GM18858 (cell line): Measurements from ENCODE around the gene HEMGN.
"Not testable (repeated sequence)": the region's sequence is repeated elsewhere in the genome, so short reads cannot be mapped to it uniquely, and the experiment has no call there.

ENCODE experiments used
- ATAC-seq: cut with Tn5 transposase; IDR thresholded peaks from one replicate; pipeline ENCODE4 v1.9.1; 2021; ENCODE audit not compliant: unreplicated experiment

HEMGN gene

DNA sequence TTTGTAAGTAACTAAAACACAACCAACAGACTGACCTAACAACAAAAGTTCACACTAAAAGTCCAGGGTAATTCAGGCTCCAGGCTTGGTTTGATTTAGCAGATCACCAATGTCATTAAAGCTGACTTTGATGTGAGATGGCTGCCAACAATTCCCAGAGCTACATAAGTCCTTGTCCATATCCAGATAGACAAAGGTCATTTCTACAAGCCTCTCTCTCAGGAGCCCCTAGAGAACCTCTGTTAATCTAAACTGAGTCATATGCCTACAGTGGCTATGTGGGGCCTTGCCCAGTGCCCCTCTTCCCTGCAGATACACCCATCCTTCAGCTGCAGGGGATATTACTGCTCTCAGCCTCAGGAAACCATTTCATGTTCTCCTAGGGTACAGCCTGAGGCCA is 26.9 kb upstream of the HEMGN start:
- ATAC-seq: no peak

DNA sequence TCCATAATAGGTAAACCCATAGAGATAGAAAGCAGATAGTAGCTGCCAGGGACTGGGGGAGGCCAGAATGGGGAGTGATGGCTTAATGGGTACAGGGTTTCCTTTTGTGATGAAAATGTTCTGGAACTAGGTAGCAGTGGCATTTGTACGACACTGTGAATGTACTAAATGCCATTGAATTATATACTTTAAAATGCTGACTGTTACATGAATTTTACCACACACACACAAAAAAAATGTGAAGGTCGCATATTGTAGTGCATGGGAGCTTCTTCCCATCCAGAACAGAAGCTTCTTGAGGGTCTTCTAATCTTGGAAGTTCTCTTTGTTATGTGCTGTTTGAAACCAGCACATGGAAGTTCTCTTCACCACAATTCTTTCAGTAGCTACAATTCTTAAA is 25.3 kb upstream of the HEMGN start:
- ATAC-seq: no peak

DNA sequence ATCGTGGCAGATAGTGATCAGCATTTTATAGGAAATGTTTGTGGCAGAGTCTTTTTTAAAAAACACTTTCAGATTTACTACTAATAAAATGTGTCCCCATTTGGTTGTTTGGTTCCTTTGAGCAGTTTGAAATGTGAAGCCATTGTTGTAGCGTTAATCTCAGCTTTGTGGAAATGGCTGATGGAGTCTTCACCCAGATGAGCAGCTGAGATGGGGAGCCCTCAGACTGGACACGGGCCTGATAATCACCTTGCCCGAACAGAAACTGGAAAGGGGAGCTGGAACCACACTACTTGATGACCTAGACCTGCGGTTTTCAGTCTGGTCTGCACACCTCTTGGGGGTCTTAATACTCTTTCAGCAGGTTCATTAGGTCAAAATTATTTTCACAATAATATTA is 24.6 kb upstream of the HEMGN start:
- ATAC-seq: no peak

DNA sequence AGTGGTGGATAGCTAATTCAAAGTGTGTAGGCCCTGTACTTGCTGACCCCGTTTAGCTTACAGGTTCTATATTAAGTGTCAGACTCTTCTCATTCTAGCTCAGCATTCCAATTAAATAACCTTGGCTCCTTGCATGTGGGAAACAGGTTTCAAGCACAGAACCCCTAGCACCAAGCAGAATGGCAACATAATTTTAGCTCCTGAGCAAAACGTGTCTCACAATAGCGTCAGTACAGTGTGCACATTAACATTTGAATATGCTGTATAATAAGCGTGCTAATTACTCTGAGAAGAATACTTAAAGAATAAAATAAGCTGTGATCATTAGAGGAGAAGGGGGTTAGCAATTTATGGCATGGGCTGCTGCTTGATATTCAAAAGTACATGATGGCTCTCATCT is 24.2 kb upstream of the HEMGN start:
- ATAC-seq: no peak

DNA sequence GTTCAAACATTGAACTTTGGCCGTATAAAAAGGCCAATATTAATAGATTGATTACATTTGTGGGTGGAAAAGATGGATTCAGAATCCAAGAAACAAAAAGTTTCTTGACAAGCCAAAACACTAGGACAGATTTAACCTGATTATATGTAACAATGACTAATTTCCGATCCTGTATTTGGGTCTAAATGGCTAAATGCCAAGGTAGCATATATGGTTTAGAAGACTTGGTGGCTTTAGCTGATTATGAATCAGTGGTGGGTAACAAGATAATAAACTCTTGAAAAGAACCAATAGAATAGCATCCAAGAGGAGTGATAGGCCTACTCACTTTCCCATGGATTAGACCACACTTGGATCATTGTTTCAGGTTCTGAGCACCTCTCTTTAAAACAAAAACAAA is 23.4 kb upstream of the HEMGN start:
- ATAC-seq: no peak

DNA sequence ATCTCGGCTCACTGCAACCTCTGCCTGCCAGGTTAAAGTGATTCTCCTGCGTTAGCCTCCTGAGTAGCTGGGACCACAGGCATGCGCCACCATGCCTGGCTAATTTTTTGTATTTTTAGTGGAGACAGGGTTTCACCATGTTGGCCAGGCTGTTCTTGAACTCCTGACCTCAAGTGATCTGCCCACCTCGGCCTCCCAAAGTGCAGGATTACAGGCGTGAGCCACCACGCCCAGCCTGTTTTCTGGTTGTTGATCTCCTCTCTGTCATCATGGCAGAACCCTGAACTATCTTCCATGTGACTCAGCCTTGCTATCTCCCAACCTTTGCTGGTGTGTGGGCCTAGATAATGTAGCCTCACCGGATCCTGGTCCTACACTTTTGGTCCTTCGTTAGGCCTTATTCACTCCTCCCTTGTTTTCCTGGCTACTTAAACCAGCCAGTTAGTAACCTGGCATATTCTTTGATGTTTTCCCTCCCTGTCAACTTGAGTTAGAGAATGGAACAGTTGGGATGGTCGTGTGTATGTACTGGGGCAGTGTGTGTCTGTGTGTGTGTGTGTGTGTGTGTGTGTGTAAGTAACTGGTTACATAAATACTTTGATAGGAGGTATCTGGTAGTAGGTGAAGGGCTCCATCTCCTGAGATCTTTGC is 22.8 kb upstream of the HEMGN start:
- ATAC-seq: not testable (repeated sequence)

DNA sequence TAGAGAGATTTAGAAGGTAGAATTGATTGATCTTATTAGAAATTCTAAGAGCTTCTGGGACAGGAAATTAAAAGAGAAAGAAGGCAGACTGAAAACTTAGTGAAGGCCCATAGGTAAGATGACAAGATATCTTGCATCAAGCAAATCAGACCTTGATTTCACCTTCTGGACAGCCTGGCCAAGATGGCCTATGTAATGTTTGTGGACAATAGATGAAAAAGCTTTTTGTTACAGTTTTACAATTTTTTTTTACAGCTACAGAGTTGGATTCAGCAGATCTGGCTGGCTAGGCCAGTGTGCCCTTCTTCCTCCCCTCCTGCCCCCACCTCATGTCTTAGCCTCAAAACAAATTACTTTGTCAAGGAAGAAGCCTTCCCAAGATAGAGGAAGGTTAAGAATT is 21.6 kb upstream of the HEMGN start:
- no peak for ATAC-seq

DNA sequence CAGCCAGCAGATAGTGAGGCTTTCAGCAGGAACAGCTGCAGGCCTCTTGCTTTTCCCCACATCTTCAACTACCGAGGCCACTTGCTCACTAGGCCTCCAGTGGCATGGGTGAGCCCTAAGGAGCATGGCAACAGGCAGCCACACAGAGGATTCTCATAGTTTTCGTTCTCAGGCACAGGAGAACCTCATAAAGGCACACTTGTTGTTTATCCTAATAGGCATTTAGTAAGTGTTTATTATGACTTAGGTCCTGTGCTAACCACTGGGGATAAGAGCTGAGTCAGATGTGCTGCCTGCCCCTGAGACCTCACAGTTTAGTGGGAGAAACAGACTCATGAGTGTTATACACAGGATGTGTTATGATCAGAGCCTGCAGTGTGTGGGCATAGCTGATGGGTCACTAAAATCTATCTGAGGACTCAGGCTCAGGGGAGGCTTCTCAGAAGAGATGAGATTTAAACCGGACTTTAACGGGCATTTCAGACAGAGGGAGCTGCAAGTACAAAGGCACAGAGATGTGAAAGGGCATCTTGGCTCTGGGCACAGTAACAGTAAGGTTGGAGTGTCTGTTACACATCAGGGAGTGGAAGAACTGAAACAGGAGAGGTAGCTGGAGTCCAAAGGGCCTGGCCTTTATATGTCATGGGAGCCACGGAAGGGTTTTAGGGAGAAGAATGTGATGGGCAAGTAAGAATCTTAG is 21.0 kb upstream of the HEMGN start:
- ATAC-seq: no peak

DNA sequence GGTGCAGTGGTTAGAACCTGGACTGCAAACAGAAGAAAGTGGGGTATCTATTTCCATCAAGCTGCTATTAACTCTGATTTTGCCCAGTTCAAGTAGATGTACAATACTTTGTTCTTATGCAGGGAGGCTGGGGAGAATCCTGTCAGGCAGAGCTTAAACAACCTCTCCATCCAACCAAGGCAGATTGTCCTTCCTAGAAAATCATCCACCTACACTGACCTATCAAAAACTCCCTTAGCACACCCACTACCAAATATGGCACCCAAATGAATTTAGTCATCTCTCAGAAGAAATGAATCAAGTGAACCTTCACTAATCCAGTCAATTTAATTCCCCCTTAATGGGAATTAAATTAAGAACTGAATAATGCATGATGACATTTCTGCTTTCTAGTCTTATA is 18.4 kb upstream of the HEMGN start:
- no peak for ATAC-seq

DNA sequence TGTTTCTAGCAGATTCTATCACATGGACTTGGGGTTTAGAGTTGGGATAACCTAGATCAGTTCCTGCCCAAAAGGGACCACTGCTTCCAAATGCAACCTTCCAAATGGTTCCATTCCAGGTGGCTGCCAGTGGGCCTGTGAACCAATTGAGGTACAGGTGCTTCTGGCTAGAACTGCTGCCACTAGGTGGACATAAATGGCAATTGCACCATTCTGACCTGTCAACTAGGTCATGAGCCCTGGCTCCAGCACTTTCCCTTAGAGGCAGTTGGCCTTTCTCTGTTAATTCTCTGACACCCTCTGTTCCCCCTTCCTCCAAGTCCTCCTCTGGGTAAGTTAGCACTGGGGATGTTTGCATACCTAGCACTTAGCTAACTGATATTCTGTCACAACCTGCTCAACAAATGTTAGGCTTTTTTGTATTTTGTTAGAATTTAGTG is 16.6 kb upstream of the HEMGN start:
- no peak for ATAC-seq

DNA sequence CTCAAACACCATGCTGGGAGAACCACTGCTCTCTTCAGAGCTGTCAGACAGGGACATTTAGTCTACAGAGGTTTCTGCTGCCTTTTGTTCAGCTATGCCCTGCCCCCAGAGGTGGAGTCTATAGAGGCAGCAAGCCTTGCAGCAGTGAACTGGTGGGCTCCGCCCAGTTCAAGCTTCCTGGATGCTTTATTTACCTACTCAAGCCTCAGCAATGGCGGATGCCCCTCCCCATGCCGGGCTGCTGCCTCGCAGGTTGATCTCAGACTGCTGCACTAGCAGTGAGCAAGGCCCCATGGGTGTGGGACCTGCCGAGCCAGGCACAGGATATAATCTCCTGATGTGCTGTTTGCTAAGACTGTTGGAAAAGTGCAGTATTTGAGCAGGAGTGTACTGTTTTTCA is 12.9 kb upstream of the HEMGN start:
- not testable (repeated sequence) for ATAC-seq

DNA sequence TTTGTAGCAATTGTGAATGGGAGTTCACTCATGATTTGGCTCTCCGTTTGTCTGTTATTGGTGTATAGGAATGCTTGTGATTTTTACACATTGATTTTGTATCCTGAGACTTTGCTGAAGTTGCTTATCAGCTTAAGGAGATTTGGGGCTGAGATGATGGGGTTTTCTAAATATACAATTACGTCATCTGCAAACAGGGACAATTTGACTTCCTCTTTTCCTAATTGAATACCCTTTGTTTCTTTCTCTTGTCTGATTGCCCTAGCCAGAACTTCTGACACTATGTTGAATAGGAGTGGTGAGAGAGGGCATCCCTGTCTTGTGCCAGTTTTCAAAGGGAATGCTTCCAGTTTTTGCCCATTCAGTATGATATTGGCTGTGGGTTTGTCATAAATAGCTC is 9.1 kb upstream of the HEMGN start:
- ATAC-seq: not testable (repeated sequence)

DNA sequence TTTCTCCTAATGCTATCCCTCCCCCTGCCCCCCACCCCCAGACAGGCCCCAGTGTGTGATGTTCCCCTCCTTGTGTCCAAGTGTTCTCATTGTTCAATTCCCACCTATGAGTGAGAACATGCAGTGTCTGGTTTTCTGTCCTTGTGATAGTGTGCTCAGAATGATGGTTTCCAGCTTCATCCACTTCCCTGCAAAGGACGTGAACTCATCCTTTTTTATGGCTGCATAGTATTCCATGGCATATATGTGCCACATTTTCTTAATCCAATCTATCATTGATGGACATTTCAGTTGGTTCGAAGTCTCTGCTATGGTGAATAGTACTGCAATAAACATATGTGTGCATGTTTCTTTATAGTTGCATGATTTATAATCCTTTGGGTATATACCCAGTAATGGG is 7.5 kb upstream of the HEMGN start:
- not testable (repeated sequence) for ATAC-seq

DNA sequence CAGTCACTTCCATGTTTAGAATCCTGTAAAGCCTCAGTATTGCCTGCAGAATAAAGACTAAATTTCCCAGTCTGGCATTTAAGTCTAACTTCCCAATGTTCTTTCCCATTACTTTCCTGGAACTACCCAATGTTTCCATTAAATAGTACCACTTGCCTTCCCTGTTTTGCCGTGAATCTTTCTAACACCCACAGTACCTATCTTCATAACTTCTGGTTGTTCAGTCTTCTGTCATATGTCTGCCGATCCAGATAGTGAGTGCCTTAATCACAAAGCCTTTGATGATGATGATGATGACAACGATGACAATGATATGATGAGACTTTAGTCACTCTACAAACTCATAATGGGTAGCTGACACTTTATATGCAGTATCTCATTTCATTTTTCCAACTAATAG is 6.6 kb upstream of the HEMGN start:
- ATAC-seq: no peak

DNA sequence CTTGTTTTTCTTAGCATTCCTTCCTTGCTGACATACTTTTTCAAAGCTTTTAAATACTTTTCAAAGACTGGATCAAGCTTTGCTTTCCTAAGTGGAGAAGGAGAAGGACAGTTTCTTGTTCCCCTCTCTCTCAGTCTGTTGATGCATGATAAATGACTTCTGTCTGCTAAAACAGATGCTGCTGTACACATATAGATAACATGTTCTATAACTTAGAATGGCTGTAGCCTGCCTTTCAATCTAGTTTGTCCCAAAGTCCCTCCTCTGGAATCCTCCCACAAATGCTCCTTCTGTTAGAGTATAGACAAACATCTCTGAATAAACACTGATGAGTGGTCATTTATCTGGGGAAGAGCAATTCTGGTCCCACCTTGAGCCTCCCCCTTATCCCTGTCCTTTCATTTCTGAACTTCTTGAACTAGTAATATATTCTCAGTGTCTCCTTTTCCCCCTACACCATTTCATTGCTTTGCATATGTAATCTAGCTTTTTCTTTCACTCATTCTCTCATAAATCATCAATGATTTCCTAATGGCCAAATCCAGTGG is 5.4 kb upstream of the HEMGN start:
- no peak for ATAC-seq

DNA sequence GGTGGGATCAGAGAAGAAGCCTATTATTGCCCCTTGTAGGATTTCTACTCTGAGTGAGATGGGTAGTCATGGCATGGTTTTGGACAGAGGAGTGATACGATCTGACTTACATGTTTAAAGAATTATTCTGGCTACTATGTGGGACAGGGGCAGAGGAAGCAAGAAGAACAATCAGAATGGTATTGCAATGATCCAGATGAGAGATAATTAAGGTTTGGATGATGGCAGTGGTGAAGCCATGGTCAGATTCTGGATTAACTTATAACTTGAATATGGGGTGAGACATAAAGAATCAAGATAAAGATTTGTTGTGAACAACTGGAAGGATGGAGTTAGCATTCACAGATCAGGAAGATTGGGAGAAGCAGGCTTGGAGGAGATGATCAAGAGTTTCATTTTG is 3.4 kb upstream of the HEMGN start:
- ATAC-seq: no peak

DNA sequence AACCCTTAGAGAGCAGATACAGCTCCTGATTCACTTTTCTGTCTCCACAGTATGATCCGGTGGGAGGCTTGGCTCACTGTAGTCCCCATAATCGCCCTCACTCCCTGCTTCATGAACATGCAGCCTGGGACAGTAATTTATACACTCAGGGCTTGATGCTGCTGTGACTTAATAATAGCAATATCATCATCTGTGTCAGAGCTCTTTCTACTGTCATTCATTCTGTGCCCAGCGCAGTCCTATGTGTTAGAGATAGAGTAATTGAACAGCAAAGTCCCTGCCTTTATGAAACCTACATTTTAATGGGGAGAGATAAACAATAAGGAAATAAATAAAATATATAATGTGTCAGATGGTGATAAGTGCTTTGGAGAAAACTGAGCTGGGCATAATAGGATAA is 2.8 kb upstream of the HEMGN start:
- ATAC-seq: no peak

DNA sequence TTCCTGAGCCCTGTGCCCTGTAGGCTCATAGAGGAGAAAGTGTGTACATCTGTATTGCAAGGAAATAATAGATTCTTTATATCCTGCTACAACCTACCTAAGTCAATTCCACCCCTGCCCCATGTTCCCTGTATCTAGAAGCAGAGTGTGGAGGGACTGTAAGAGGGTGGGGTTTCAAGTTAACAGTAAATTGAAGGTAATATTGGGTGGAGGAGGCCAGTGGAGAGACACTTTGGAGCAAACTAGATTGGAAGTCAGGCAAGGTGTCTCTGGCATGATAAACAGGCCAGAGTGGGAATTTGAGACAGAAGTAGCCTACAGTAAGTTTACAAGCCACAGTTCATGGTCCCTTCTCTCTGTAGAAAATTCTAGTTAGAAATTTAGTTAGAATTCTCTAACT is 2.3 kb upstream of the HEMGN start:
- no peak for ATAC-seq

DNA sequence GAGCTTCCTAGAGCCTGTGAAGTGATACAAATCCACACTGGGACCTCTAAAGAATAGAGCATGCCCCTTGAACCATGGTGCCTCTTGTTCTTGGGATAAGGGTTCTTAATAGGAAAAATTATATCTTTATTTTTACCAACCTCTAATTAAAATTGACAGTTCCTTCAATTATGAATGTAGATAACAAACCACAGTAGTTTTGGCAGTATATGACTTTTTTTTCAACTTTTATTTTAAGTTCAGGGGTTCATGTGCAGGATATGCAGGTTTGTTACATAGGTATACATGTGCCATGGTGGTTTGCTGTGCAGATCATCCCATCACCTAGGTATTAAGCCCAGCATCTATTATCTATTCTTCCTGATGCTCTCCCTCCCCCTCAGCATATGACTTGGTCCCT is 974 bp downstream of the HEMGN start:
- no peak for ATAC-seq

DNA sequence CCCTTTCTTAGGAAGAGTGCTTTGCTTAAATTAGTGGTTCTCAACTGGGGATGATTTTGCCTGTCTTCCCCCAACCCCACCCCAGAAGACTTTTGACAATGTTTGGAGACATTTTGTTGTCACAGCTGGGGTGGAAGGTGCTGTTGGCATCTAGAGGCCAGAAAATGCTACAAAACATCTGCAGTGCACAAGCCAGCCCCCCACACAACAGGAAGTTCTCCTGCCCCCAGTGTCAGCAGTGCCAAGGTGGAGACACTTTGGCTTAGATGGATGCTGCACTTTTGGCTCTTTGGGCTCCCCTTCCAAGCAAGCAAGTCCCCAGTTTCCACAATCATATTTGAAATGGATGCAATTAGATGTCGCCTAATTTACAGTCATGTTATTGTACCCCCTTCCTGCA is 2.7 kb downstream of the HEMGN start:
- no peak for ATAC-seq

DNA sequence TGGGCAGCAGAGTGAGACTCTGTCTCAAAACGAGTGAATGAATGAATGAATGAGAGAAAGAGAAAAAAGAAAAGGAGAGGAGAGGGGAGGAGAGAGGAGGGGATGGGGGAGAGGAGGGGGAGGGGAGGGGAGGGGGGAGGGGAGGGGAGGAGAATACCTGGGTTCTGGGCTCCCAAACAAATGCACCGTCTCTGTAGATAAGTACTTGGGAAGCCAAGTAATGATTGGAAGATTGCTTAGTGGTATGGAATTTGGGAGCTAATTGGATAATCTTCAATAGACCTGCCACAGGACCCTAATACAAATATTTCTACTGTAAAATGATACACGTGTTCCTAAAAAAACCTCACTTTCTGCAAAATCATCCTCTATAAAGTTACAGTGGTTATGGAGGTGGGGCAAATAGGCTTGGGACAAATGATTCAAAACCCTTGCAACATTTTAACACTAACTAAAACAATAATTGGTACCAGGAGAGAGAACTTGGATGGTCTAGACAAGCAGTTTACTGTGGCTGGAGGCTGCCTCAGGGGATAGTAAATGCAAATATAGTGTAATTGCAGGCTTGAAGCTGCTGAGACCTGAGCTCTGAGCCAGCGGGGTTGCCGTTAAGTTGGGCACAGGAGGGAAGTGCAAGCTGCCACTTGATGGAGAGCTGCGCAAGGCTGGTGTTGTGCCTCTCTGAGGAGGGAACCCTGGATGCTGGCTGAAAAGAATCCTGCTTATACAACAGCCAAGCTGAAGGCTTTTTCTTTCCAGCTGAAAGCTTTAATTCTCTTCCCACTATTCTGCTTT is 3.5 kb downstream of the HEMGN start:
- no peak for ATAC-seq
